Mesendoderm (in vitro differentiated cells): Measurements from ENCODE around the gene HHIP.

Experiments
- DNase-seq: peaks from one replicate; pipeline ENCODE4 v3.0.0; 2013
- H2AK5ac ChIP-seq: 2 replicates; pipeline ENCODE4 v1.6.1; 2013; ENCODE audit warnings: low read length, inconsistent platforms
- H2BK120ac ChIP-seq: 2 replicates; pipeline ENCODE4 v1.6.1; 2013; ENCODE audit warnings: low read depth, mild to moderate bottlenecking, low read length, moderate library complexity, mixed read lengths
- H2BK15ac ChIP-seq: replicated peaks from 2 replicates; pipeline ENCODE4 v1.6.1; 2013; ENCODE audit warnings: low read depth, mild to moderate bottlenecking, moderate library complexity
- H2BK5ac ChIP-seq: 2 replicates; pipeline ENCODE4 v1.6.1; 2013; ENCODE audit warnings: low read length, inconsistent platforms
- H3K18ac ChIP-seq: 2 replicates; pipeline ENCODE4 v1.6.1; 2013; ENCODE audit warnings: mild to moderate bottlenecking, low read length, mixed read lengths
- H3K23ac ChIP-seq: one replicate; pipeline ENCODE4 v1.6.1; 2013; ENCODE audit warnings: low read length
- H3K27ac ChIP-seq: 2 replicates; pipeline ENCODE4 v1.5.1; 2013; ENCODE audit warnings: low read depth, mild to moderate bottlenecking, inconsistent platforms, low read length, moderate library complexity
- H3K27me3 ChIP-seq: 2 replicates; pipeline ENCODE4 v1.6.1; 2013; ENCODE audit warnings: low read length, control low read depth, mild to moderate bottlenecking, inconsistent platforms; ENCODE audit not compliant: insufficient read depth, poor library complexity
- H3K36me3 ChIP-seq: 2 replicates; pipeline ENCODE4 v1.6.1; 2013; ENCODE audit warnings: low read length, inconsistent platforms; ENCODE audit not compliant: control insufficient read depth, insufficient read depth
- H3K4ac ChIP-seq: one replicate; pipeline ENCODE4 v1.6.1; 2013; ENCODE audit warnings: low read depth, mild to moderate bottlenecking, low read length, moderate library complexity
- H3K4me1 ChIP-seq: 2 replicates; pipeline ENCODE4 v1.6.1; 2013; ENCODE audit warnings: low read depth, low read length, inconsistent platforms; ENCODE audit not compliant: control insufficient read depth
- H3K4me2 ChIP-seq: 2 replicates; pipeline ENCODE4 v1.6.1; 2013; ENCODE audit warnings: low read length
- H3K4me3 ChIP-seq: 2 replicates; pipeline ENCODE4 v1.5.1; 2013; ENCODE audit warnings: mild to moderate bottlenecking, low read length
- H3K56ac ChIP-seq: one replicate; pipeline ENCODE4 v1.6.1; 2013; ENCODE audit warnings: low read length
- H3K79me1 ChIP-seq: 2 replicates; pipeline ENCODE4 v1.6.1; 2013; ENCODE audit warnings: low read length, inconsistent platforms
- H3K79me2 ChIP-seq: 2 replicates; pipeline ENCODE4 v1.6.1; 2013; ENCODE audit warnings: mild to moderate bottlenecking, low read length; ENCODE audit not compliant: control insufficient read depth, insufficient read depth
- H3K9ac ChIP-seq: 2 replicates; pipeline ENCODE4 v1.6.1; 2013; ENCODE audit warnings: low read length, inconsistent platforms
- H4K5ac ChIP-seq: one replicate; pipeline ENCODE4 v1.6.1; 2013; ENCODE audit warnings: low read length
- H4K8ac ChIP-seq: one replicate; pipeline ENCODE4 v1.6.1; 2013; ENCODE audit warnings: low read depth, mild to moderate bottlenecking, control low read depth, low read length, moderate library complexity
- WGBS: extraction: QIAGEN DNeasy Blood & Tissue Kit; methylation state at CpG from one replicate; pipeline ENCODE4 v1.1.7; 2013; ENCODE audit warnings: low lambda C conversion rate, missing lambda C conversion rate; ENCODE audit not compliant: insufficient coverage; ENCODE audit errors: extremely low coverage; 5-methylcytosine and 5-hydroxymethylcytosine counted together

HHIP gene

GRCh38 chr4:144711700-144712456, 65.9 kb downstream of the HHIP start:
- H3K4ac ChIP-seq: no peak overlapping the region
- H4K5ac ChIP-seq: no peak overlapping the region
- H3K9ac ChIP-seq: no peak overlapping the region
- WGBS: no CpG with 5 or more reads among the region's 4 CpGs
- no peak overlapping the region for H3K18ac ChIP-seq
- no peak for DNase-seq
- no peak overlapping the region for H2BK120ac ChIP-seq
- H2BK5ac ChIP-seq: no peak overlapping the region
- no peak overlapping the region for H3K4me3 ChIP-seq
- H3K27ac ChIP-seq: no peak overlapping the region
- no peak overlapping the region for H3K4me2 ChIP-seq
- H3K4me1 ChIP-seq: peaks cover 3% of the 10 kb centered on the region
- H3K56ac ChIP-seq: no peak overlapping the region
- H3K79me1 ChIP-seq: no peaks in the 10 kb centered on the region
- H2BK15ac ChIP-seq: no peak overlapping the region
- no peak overlapping the region for H2AK5ac ChIP-seq
- no peaks in the 10 kb centered on the region for H3K36me3 ChIP-seq
- H3K79me2 ChIP-seq: no peaks in the 10 kb centered on the region
- no peak overlapping the region for H4K8ac ChIP-seq
- H3K23ac ChIP-seq: no peak overlapping the region
- no peaks in the 10 kb centered on the region for H3K27me3 ChIP-seq

GRCh38 chr4:144712775-144713174, 66.8 kb downstream of the HHIP start:
- no peak overlapping the region for H3K56ac ChIP-seq
- no peak overlapping the region for H3K4me3 ChIP-seq

GRCh38 chr4:144714166-144714565, 68.2 kb downstream of the HHIP start:
- Histone ChIP-seq H2BK15ac (no peak overlapping the region), H2AK5ac (no peak overlapping the region), H3K79me2 (no peaks in the 10 kb centered on the region), H3K79me1 (no peaks in the 10 kb centered on the region), H4K8ac (no peak overlapping the region), H3K27me3 (no peaks in the 10 kb centered on the region), H3K18ac (no peak overlapping the region), H3K4me1 (peaks cover 3% of the 10 kb centered on the region), H3K9ac (no peak overlapping the region), H3K36me3 (no peaks in the 10 kb centered on the region), H3K4me3 (no peak overlapping the region), H4K5ac (no peak overlapping the region), H2BK5ac (no peak overlapping the region), H3K27ac (no peak overlapping the region), H3K4me2 (no peak overlapping the region), H3K4ac (no peak overlapping the region), H3K56ac (no peak overlapping the region), H2BK120ac (no peak overlapping the region), H3K23ac (no peak overlapping the region)
- WGBS: no CpG with 5 or more reads among the region's 3 CpGs
- DNase-seq: no peak

More at GRCh38 chr4:144712775-144713174, 66.8 kb downstream of the HHIP start:
- WGBS: no CpG with 5 or more reads among the region's 3 CpGs
- no peaks in the 10 kb centered on the region for H3K36me3 ChIP-seq
- no peak overlapping the region for H3K4ac ChIP-seq
- H3K9ac ChIP-seq: no peak overlapping the region
- H3K27me3 ChIP-seq: no peaks in the 10 kb centered on the region
- no peak overlapping the region for H2BK15ac ChIP-seq
- no peak overlapping the region for H2BK120ac ChIP-seq
- H2BK5ac ChIP-seq: no peak overlapping the region
- no peak overlapping the region for H3K18ac ChIP-seq
- no peak overlapping the region for H2AK5ac ChIP-seq
- no peak overlapping the region for H3K23ac ChIP-seq
- H3K79me1 ChIP-seq: no peaks in the 10 kb centered on the region
- H4K8ac ChIP-seq: no peak overlapping the region
- no peak overlapping the region for H4K5ac ChIP-seq
- H3K4me2 ChIP-seq: no peak overlapping the region
- H3K27ac ChIP-seq: no peak overlapping the region
- H3K4me1 ChIP-seq: peaks cover 3% of the 10 kb centered on the region
- no peaks in the 10 kb centered on the region for H3K79me2 ChIP-seq
- DNase-seq: no peak

GRCh38 chr4:144715230-144715629, 69.3 kb downstream of the HHIP start:
- no CpG with 5 or more reads among the region's 2 CpGs for WGBS
- Histone ChIP-seq H4K5ac (no peak overlapping the region), H3K36me3 (no peaks in the 10 kb centered on the region), H3K79me1 (no peaks in the 10 kb centered on the region), H3K23ac (no peak overlapping the region), H4K8ac (no peak overlapping the region), H3K79me2 (no peaks in the 10 kb centered on the region), H3K4me3 (no peak overlapping the region), H2BK5ac (no peak overlapping the region), H3K9ac (no peak overlapping the region), H3K4me1 (no peaks in the 10 kb centered on the region), H2BK120ac (no peak overlapping the region), H3K27ac (no peak overlapping the region), H3K4ac (no peak overlapping the region), H3K27me3 (no peaks in the 10 kb centered on the region), H3K18ac (no peak overlapping the region), H2AK5ac (no peak overlapping the region), H2BK15ac (no peak overlapping the region), H3K4me2 (no peak overlapping the region), H3K56ac (no peak overlapping the region)
- DNase-seq: no peak

- Histone ChIP-seq H4K5ac (no peak overlapping the region), H2AK5ac (no peak overlapping the region), H2BK5ac (no peak overlapping the region), H3K79me2 (no peaks in the 10 kb centered on the region), H3K4me1 (no peaks in the 10 kb centered on the region), H3K27me3 (no peaks in the 10 kb centered on the region), H3K23ac (no peak overlapping the region), H2BK15ac (no peak overlapping the region), H3K18ac (no peak overlapping the region), H3K4me3 (no peak overlapping the region), H3K4ac (no peak overlapping the region), H3K79me1 (no peaks in the 10 kb centered on the region), H4K8ac (no peak overlapping the region), H2BK120ac (no peak overlapping the region), H3K27ac (no peak overlapping the region), H3K4me2 (no peak overlapping the region), H3K9ac (no peak overlapping the region), H3K56ac (no peak overlapping the region), H3K36me3 (no peaks in the 10 kb centered on the region)
- no peak for DNase-seq
- WGBS: no CpG with 5 or more reads among the region's 5 CpGs
Observed at GRCh38 chr4:144716778-144717177, 70.8 kb downstream of the HHIP start.
